Memory B cell (primary cell): ENCODE results near the gene PRDM5.
"Not testable (repeated sequence)": the region's sequence is repeated elsewhere in the genome, so short reads cannot be mapped to it uniquely, and the experiment has no call there.

Source experiments
- ATAC-seq: fragments of 150-1000 bp; cut with Tn5 transposase; 2 replicates; pipeline ENCODE4 v1.10.0; 2021; ENCODE audit warnings: low read depth, mild to moderate bottlenecking, moderate library complexity
- DNase-seq, 2 donors: peaks; one replicate each; pipeline ENCODE4 v3.0.0; 2022; ENCODE audit warnings: low spot score in 2 of 2
- H3K27ac Mint-ChIP-seq: one replicate; pipeline ENCODE4 v1.8.0; 2022; ENCODE audit warnings: mild to moderate bottlenecking, moderate library complexity, mixed read lengths
- H3K27me3 Mint-ChIP-seq: one replicate; pipeline ENCODE4 v1.8.0; 2022; ENCODE audit warnings: mixed read lengths
- H3K36me3 Mint-ChIP-seq: one replicate; pipeline ENCODE4 v1.8.0; 2022; ENCODE audit warnings: mild to moderate bottlenecking, mixed read lengths
- H3K4me1 Mint-ChIP-seq: one replicate; pipeline ENCODE4 v1.8.0; 2022; ENCODE audit warnings: mixed read lengths
- H3K4me3 Mint-ChIP-seq: one replicate; pipeline ENCODE4 v1.8.0; 2022; ENCODE audit warnings: mild to moderate bottlenecking, moderate library complexity, mixed read lengths
- H3K9me3 Mint-ChIP-seq: one replicate; pipeline ENCODE4 v1.8.0; 2022; ENCODE audit warnings: mixed read lengths

Gene PRDM5

DNA sequence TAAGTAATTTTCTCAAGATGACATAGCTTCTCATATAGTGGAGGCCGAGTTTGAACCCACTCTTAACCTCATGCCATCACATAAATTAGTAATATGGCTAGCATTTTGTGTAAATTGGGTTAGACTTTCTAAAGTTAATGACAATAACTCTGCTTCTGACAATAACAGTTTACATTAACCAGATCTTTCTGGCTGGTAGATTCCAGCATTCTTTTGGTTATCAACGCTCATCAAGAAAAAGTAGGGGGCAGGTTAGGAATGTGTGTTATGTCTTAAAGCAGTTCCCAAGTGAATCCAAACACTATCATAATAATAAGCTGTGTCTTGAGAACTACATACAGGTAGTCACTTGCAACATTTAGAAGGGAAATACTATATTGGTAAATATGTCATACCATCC is 162.5 kb downstream of the PRDM5 start:
- ATAC-seq (no peak), DNase-seq (no peak)
- H3K4me1 Mint-ChIP-seq: no peaks in the 10 kb centered on the region
- peaks cover 5% of the 10 kb centered on the region for H3K9me3 Mint-ChIP-seq
- no peaks in the 10 kb centered on the region for H3K27me3 Mint-ChIP-seq
- H3K36me3 Mint-ChIP-seq: no peaks in the 10 kb centered on the region
- no peak overlapping the region for H3K4me3 Mint-ChIP-seq
- H3K27ac Mint-ChIP-seq: no peak overlapping the region

- no peaks in the 10 kb centered on the region for H3K36me3 Mint-ChIP-seq
- H3K4me1 Mint-ChIP-seq: no peaks in the 10 kb centered on the region
- no peak overlapping the region for H3K4me3 Mint-ChIP-seq
- ATAC-seq: no peak
- H3K27me3 Mint-ChIP-seq: no peaks in the 10 kb centered on the region
- no peak for DNase-seq
- peaks cover 7% of the 10 kb centered on the region for H3K9me3 Mint-ChIP-seq
- H3K27ac Mint-ChIP-seq: no peak overlapping the region
Measured at GRCh38 chr4:120755864-120756263, 166.7 kb downstream of the PRDM5 start.

DNA sequence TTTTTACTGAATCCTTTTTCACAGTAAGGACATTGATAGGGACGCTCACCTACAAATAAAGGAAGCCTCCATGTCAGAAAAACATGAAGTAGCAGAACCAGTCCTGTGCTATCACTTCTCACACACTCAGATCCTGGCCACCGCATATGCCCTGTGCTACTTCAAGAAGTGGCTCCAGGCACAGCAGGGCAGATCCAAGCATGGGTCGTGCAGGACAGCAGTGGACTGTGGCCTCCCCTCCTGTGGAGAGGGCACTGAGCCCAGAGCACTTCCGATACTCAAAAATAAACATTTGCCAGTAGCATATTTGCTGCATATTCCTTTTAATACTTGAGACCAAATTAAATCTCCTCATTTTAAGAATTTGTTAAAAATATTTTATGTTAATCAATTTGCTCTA is 167.9 kb downstream of the PRDM5 start:
- DNase-seq (no peak), ATAC-seq (no peak)
- H3K27me3 Mint-ChIP-seq: no peaks in the 10 kb centered on the region
- H3K4me1 Mint-ChIP-seq: no peaks in the 10 kb centered on the region
- peaks cover 9% of the 10 kb centered on the region for H3K9me3 Mint-ChIP-seq
- H3K36me3 Mint-ChIP-seq: no peaks in the 10 kb centered on the region
- no peak overlapping the region for H3K27ac Mint-ChIP-seq
- H3K4me3 Mint-ChIP-seq: no peak overlapping the region

DNA sequence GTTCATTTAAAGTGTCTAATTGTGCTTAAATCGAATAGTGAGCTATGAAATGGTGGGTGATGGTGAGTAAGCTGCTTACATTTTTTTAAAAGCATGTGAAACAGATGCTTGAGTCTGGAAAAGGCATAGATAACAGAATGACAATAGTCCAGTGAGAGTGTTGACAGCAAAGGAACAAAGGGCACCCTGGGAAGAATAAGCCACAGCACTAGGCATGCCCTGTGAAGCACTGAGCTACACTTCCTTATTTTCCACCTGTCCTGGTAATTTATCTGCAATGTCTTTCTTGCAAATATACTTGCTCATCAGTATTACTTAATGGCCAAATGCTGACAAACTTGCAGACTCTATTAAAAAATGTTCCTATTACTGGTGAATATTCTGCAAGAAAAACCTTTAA is 168.7 kb downstream of the PRDM5 start:
- H3K4me1 Mint-ChIP-seq: no peaks in the 10 kb centered on the region
- H3K27me3 Mint-ChIP-seq: no peaks in the 10 kb centered on the region
- ATAC-seq: no peak
- no peaks in the 10 kb centered on the region for H3K36me3 Mint-ChIP-seq
- H3K4me3 Mint-ChIP-seq: no peak overlapping the region
- H3K27ac Mint-ChIP-seq: no peak overlapping the region
- no peak for DNase-seq
- H3K9me3 Mint-ChIP-seq: peaks cover 11% of the 10 kb centered on the region

DNA sequence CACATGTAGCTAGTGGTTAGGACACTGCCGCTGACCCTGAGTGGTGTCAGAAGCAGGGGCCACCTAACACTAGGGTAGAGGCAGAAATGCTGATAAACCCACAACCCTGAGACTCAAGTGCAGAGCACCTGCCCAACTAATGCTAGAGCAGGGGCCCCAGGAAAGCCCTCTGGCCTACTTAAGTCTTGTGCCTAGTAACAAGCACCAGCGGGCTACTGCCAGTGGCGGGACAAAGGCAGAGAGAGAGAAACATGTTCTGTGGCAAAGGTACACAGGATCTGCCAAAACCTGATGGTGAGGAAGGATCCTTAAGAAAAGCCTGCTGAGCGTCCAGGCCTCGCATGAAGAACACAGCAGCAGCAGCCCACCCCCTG is 172.4 kb downstream of the PRDM5 start:
- Mint-ChIP-seq H3K4me1 (no peaks in the 10 kb centered on the region), H3K27me3 (no peaks in the 10 kb centered on the region), H3K9me3 (peaks cover 6% of the 10 kb centered on the region), H3K4me3 (no peak overlapping the region), H3K27ac (no peak overlapping the region), H3K36me3 (no peaks in the 10 kb centered on the region)
- no peak for ATAC-seq
- no peak for DNase-seq

GRCh38 chr4:120749445-120750151 is 172.9 kb downstream of the PRDM5 start:
- DNase-seq (no peak), ATAC-seq (no peak)
- no peak overlapping the region for H3K4me3 Mint-ChIP-seq
- no peaks in the 10 kb centered on the region for H3K27me3 Mint-ChIP-seq
- peaks cover 6% of the 10 kb centered on the region for H3K9me3 Mint-ChIP-seq
- H3K36me3 Mint-ChIP-seq: no peaks in the 10 kb centered on the region
- H3K27ac Mint-ChIP-seq: no peak overlapping the region
- no peaks in the 10 kb centered on the region for H3K4me1 Mint-ChIP-seq

- not testable (repeated sequence) for H3K36me3 Mint-ChIP-seq, H3K4me1 Mint-ChIP-seq, H3K27me3 Mint-ChIP-seq, H3K27ac Mint-ChIP-seq, ATAC-seq, H3K4me3 Mint-ChIP-seq, H3K9me3 Mint-ChIP-seq, DNase-seq
Measured at GRCh38 chr4:120741636-120742035, 180.9 kb downstream of the PRDM5 start.

DNA sequence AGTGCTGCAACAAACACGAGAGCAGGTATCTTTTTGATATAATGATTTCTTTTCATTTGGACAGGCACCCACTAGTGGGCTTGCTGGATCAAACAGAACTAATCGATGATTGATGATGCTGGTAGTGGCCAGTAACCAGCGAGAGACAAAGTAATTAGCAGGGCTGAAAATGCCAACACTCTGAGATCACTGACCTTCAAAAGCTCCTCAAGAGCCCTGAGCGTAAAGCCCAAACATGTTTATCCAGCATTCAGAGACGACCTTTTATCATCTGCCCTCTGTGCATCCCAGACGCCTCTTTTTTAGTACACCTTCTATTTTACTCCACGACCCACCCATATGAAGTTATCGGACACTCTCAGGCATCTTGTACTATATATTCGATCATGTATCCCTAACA is 186.2 kb downstream of the PRDM5 start:
- ATAC-seq (no peak), DNase-seq (no peak)
- H3K27me3 Mint-ChIP-seq: peaks cover 4% of the 10 kb centered on the region
- no peak overlapping the region for H3K27ac Mint-ChIP-seq
- H3K36me3 Mint-ChIP-seq: no peaks in the 10 kb centered on the region
- no peaks in the 10 kb centered on the region for H3K4me1 Mint-ChIP-seq
- peaks cover 4% of the 10 kb centered on the region for H3K9me3 Mint-ChIP-seq
- H3K4me3 Mint-ChIP-seq: no peak overlapping the region

DNA sequence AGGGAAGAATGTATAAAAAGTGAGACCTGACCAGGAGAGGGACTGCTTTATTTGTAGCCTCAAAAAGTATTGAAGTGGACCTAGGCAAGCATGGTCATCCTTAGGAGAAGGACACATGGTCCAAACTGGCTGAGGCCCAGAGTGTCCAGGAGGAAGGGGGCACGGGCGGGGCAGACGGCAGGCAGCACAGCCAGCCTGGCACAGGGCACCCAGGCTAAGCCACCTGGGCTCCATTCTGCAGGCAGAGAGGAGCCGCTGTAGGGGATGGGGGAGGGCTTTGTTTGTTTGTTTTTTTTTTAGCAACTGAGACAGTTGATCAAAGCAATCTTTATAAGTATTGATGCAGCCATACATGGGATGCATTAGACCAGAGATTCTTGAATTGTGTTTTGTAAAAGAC is 188.6 kb downstream of the PRDM5 start:
- H3K36me3 Mint-ChIP-seq: no peaks in the 10 kb centered on the region
- no peak overlapping the region for H3K4me3 Mint-ChIP-seq
- DNase-seq (no peak), ATAC-seq (no peak)
- no peaks in the 10 kb centered on the region for H3K4me1 Mint-ChIP-seq
- no peaks in the 10 kb centered on the region for H3K9me3 Mint-ChIP-seq
- H3K27me3 Mint-ChIP-seq: no peaks in the 10 kb centered on the region
- H3K27ac Mint-ChIP-seq: no peak overlapping the region

DNA sequence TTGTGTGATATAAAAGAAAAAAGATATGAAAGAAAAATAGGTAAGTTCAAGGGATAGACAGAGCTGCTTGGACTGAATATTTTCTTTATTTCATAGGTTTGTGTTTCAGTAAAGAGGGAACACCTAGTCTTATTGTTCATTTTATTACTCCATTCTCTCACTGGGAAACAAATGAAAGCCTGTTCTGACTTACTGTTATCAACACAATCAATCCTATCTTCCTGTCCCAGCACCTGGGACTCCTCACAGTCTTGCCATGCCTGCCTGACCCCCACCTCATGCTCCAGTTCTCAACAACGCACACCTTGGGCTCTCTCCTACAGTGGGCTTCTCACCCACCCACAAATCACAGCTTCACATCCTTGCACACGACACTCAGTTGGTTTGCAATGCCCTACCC is 189.5 kb downstream of the PRDM5 start:
- ATAC-seq (no peak), DNase-seq (no peak)
- Mint-ChIP-seq H3K36me3 (no peaks in the 10 kb centered on the region), H3K27me3 (no peaks in the 10 kb centered on the region), H3K27ac (no peak overlapping the region), H3K4me1 (no peaks in the 10 kb centered on the region), H3K9me3 (no peaks in the 10 kb centered on the region), H3K4me3 (no peak overlapping the region)

DNA sequence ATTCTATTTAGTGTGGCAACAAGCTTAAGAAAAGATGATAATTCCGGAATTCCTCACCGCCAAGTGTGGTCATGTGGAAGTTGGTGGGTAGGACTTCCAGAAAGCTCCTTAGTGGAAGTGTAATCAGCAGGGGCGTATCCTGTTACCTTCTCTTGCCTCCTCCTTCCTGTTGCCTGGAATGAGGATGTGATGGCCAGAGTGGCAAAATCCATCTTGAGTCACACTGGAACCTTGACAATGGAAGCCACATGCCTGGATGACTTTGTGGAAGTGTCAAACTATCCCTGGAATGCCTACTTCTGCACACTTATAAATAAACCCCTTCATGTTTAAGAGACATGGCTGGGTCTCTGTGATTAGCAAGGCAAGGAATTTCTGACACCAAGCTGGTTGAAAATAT is 191.0 kb downstream of the PRDM5 start:
- H3K27me3 Mint-ChIP-seq: no peaks in the 10 kb centered on the region
- H3K4me3 Mint-ChIP-seq: no peak overlapping the region
- no peaks in the 10 kb centered on the region for H3K36me3 Mint-ChIP-seq
- H3K4me1 Mint-ChIP-seq: no peaks in the 10 kb centered on the region
- ATAC-seq: no peak
- no peak overlapping the region for H3K27ac Mint-ChIP-seq
- DNase-seq: no peak
- no peaks in the 10 kb centered on the region for H3K9me3 Mint-ChIP-seq

GRCh38 chr4:120730777-120731320 is 191.7 kb downstream of the PRDM5 start:
- Mint-ChIP-seq H3K27ac (no peak overlapping the region), H3K9me3 (no peaks in the 10 kb centered on the region), H3K4me1 (no peaks in the 10 kb centered on the region), H3K36me3 (no peaks in the 10 kb centered on the region), H3K27me3 (no peaks in the 10 kb centered on the region), H3K4me3 (no peak overlapping the region)
- DNase-seq (no peak), ATAC-seq (no peak)

DNA sequence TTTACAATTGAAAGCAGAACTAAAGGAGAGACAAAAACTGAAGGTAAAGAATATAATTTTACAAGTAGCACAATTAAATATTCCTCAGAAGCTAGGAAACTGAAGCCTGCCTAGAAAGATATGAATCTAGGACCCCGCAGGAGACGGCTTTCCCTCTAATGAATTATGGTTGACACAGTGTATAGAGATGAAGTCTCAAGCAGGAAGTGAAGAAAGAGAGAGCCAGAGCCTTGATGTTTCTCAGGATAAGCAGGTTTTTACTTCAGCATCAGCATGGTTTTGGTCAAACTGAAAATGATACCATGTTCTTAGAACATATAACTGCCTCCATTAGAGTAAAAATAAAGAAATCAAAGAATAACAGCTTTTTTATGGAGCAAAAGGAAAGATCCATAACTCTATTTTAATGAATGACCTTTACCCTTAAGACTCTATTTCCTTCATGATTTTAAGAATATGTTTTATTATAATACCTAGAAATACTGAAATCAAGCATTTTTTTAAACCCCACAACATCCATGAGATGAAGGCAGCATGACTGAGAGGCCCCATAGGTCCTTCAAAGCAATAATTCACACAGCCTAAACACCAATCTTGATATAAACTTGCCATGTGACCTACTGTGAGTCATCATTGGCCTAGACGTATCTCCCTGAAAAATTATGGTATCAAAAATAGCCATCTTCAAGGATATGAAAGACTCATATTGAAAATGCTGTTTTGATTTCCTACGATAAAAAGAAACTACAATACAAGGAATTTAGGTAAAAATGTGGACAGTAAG is 193.4 kb downstream of the PRDM5 start:
- Mint-ChIP-seq H3K4me1 (no peaks in the 10 kb centered on the region), H3K27me3 (no peaks in the 10 kb centered on the region), H3K4me3 (no peak overlapping the region), H3K27ac (no peak overlapping the region), H3K9me3 (no peaks in the 10 kb centered on the region), H3K36me3 (no peaks in the 10 kb centered on the region)
- ATAC-seq (no peak), DNase-seq (no peak)

DNA sequence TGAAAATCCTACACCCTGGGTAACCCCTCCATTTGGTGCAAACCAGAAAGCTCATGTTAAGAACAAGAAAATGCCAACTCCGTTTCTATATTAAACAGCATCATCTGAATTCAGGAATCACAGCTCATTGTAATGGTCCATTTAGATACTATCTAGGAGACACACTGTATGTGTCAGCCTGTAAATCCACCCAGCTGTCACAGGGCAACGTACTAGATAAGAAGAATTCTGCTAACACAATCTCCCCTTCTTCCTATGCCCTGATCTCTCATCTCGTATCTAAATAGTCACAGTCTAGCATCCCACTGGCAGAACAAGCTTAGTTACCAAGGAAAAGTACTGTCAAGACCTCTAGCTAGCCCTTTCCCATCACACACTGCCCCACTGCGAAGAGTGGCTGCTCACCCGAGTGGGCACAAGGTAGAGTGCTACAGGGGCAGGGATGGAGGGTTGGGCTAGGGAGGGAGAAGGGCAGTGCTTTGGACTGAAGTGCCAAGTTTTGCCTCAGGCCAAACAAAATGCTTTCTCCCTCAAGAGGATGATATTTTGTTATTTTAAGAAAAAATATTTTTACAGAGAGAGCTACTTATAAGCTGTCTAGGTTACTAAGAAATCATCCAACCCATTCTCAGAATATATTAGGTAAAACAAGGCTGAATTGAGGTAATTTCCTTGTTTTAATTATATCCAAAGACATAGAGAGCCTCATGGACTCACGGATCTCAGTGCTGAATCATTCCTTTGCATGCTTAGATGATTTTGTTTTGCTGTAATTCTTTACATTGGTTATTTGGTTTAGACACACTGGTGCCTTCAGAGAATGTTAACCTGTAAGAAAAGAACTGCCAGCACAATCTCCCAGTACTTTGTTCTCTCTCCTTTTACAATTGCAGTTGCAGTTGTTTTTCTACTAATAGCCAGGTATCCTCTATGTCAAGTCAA is 196.6 kb downstream of the PRDM5 start:
- no peak for ATAC-seq
- DNase-seq: no peak
- Mint-ChIP-seq H3K27ac (no peak overlapping the region), H3K4me3 (no peak overlapping the region), H3K4me1 (no peaks in the 10 kb centered on the region), H3K36me3 (no peaks in the 10 kb centered on the region), H3K9me3 (no peaks in the 10 kb centered on the region), H3K27me3 (no peaks in the 10 kb centered on the region)
